WTC11 (cell line): ENCODE data around the gene KNSTRN. TPM values are rescaled to one million over a fixed set of nuclear protein-coding genes. Genes with fewer than 3 reads are reported as not detected.

ENCODE experiments used
- ATAC-seq: fragments of 200-7000 bp; cut with Tn5 transposase; 2 replicates; pipeline ENCODE4 v1.10.0; 2021; ENCODE audit warnings: mild to moderate bottlenecking, moderate library complexity
- CTCF ChIA-PET: fragments of 300-600 bp; sonication (Branson Sonifier 250); formaldehyde crosslinking; loops from one replicate; lab custom pipeline; 2021; ENCODE audit warnings: antibody characterized with exemption; lab: Charles Lee
- POLR2A ChIA-PET: fragments of 350-600 bp; sonication (Branson Sonifier 250); formaldehyde crosslinking; loops from one replicate; lab custom pipeline; 2021; ENCODE audit warnings: antibody characterized with exemption; lab: Charles Lee
- DNase-seq: peaks from one replicate; pipeline ENCODE4 v3.0.0; 2021; ENCODE audit warnings: low spot score
- H3K27ac Mint-ChIP-seq: 2 replicates; pipeline ENCODE4 v1.8.0; 2021; ENCODE audit warnings: mixed read lengths
- H3K27me3 Mint-ChIP-seq: 2 replicates; pipeline ENCODE4 v1.8.0; 2021; ENCODE audit warnings: low read depth, mild to moderate bottlenecking, moderate library complexity, mixed read lengths
- H3K36me3 Mint-ChIP-seq: 2 replicates; pipeline ENCODE4 v1.8.0; 2021; ENCODE audit warnings: mixed read lengths
- H3K4me1 Mint-ChIP-seq: 2 replicates; pipeline ENCODE4 v1.8.0; 2022; ENCODE audit warnings: mixed read lengths
- H3K4me3 Mint-ChIP-seq: 2 replicates; pipeline ENCODE4 v1.8.0; 2021; ENCODE audit warnings: mild to moderate bottlenecking, moderate library complexity, mixed read lengths
- H3K9me3 Mint-ChIP-seq: 2 replicates; pipeline ENCODE4 v1.8.0; 2021; ENCODE audit warnings: mixed read lengths
- ARID4B ChIP-seq: sonication (generic); formaldehyde crosslinking; IDR thresholded peaks from 2 replicates; pipeline ENCODE4 v1.8.0; 2023; ENCODE audit warnings: missing genetic modification reagents, mild to moderate bottlenecking, borderline replicate concordance
- CREM ChIP-seq: sonication (generic); formaldehyde crosslinking; IDR thresholded peaks from 2 replicates; pipeline ENCODE4 v1.8.1; 2022; ENCODE audit warnings: mild to moderate bottlenecking, missing genetic modification reagents, moderate library complexity
- E2F1 ChIP-seq: sonication (generic); formaldehyde crosslinking; IDR thresholded peaks from 2 replicates; pipeline ENCODE4 v1.8.0; 2022; ENCODE audit warnings: mild to moderate bottlenecking, missing genetic modification reagents
- E2F5 ChIP-seq: sonication (generic); formaldehyde crosslinking; IDR thresholded peaks from 2 replicates; pipeline ENCODE4 v1.8.1; 2022; ENCODE audit warnings: mild to moderate bottlenecking, moderate library complexity, missing genetic modification reagents
- ETV6 ChIP-seq: sonication (generic); formaldehyde crosslinking; IDR thresholded peaks from 2 replicates; pipeline ENCODE4 v1.8.1; 2022; ENCODE audit warnings: mild to moderate bottlenecking, missing genetic modification reagents
- FOXP1 ChIP-seq: sonication (generic); formaldehyde crosslinking; IDR thresholded peaks from 2 replicates; pipeline ENCODE4 v1.8.0; 2022; ENCODE audit warnings: missing genetic modification reagents, mild to moderate bottlenecking, moderate library complexity, borderline replicate concordance
- GTF2I ChIP-seq: fragments of 250-450 bp; sonication (Bioruptor Pico); conservative IDR thresholded peaks from 2 replicates; pipeline ENCODE4 v1.4.0; 2021; ENCODE audit warnings: mild to moderate bottlenecking
- IRF2 ChIP-seq: sonication (generic); formaldehyde crosslinking; IDR thresholded peaks from 2 replicates; pipeline ENCODE4 v1.8.0; 2022; ENCODE audit warnings: low read depth, missing genetic modification reagents, borderline replicate concordance
- KAT7 ChIP-seq: sonication (generic); formaldehyde crosslinking; IDR thresholded peaks from 2 replicates; pipeline ENCODE4 v1.8.1; 2023; ENCODE audit warnings: missing genetic modification reagents, mild to moderate bottlenecking, borderline replicate concordance
- PREB ChIP-seq: sonication (generic); formaldehyde crosslinking; IDR thresholded peaks from 2 replicates; pipeline ENCODE4 v1.8.1; 2022; ENCODE audit warnings: mild to moderate bottlenecking, missing genetic modification reagents, moderate library complexity, borderline replicate concordance
- PRRX2 ChIP-seq: fragments of 250-450 bp; sonication (Bioruptor Pico); IDR thresholded peaks from 2 replicates; pipeline ENCODE4 v1.8.0; 2021; ENCODE audit warnings: mild to moderate bottlenecking
- RORB ChIP-seq: fragments of 250-450 bp; sonication (Bioruptor Pico); IDR thresholded peaks from 2 replicates; pipeline ENCODE4 v1.9.0; 2021; ENCODE audit warnings: mild to moderate bottlenecking
- SMAD4 ChIP-seq: sonication (generic); formaldehyde crosslinking; IDR thresholded peaks from 2 replicates; pipeline ENCODE4 v1.8.0; 2022; ENCODE audit warnings: mild to moderate bottlenecking, missing genetic modification reagents
- SOX15 ChIP-seq: fragments of 250-450 bp; sonication (Bioruptor Pico); IDR thresholded peaks from 2 replicates; pipeline ENCODE4 v1.9.0; 2021; ENCODE audit warnings: mild to moderate bottlenecking
- SP1 ChIP-seq: sonication (generic); formaldehyde crosslinking; conservative IDR thresholded peaks from 2 replicates; pipeline ENCODE4 v1.8.1; 2022; ENCODE audit warnings: missing genetic modification reagents
- STAT6 ChIP-seq: sonication (generic); formaldehyde crosslinking; conservative IDR thresholded peaks from 2 replicates; pipeline ENCODE4 v1.8.1; 2023; ENCODE audit warnings: mild to moderate bottlenecking, low read depth, missing genetic modification reagents, moderate library complexity
- ZMAT4 ChIP-seq: fragments of 250-450 bp; sonication (Bioruptor Pico); IDR thresholded peaks from 2 replicates; pipeline ENCODE4 v1.9.0; 2021; ENCODE audit warnings: mild to moderate bottlenecking
- ZNF423 ChIP-seq: fragments of 250-450 bp; sonication (Bioruptor Pico); IDR thresholded peaks from 2 replicates; pipeline ENCODE4 v2.1.2; 2022; ENCODE audit warnings: mild to moderate bottlenecking, moderate library complexity
- total RNA-seq: library from RNA; stranded (reverse); gene quantifications from 3 replicates; pipeline ENCODE4 v1.2.3, GENCODE V29; 2021

Gene KNSTRN
- total RNA-seq, 1 experiment from 2014 or later: 73.4 TPM

GRCh38 chr15:40398413-40398873 is 15.9 kb downstream of the KNSTRN start:
- ATAC-seq: no peak
- H3K27me3 Mint-ChIP-seq: no peaks in the 10 kb centered on the region
- peaks cover 9% of the 10 kb centered on the region for H3K36me3 Mint-ChIP-seq
- no peak overlapping the region for H3K4me3 Mint-ChIP-seq
- H3K9me3 Mint-ChIP-seq: no peaks in the 10 kb centered on the region; the same call in 1 of the 2 replicates
- TF ChIP-seq E2F1 (CRISPR knock-in tag) (no peak), KAT7 (CRISPR knock-in tag) (no peak), CREM (CRISPR knock-in tag) (no peak), E2F5 (CRISPR knock-in tag) (no peak), IRF2 (CRISPR knock-in tag) (no peak), RORB (CRISPR knock-in tag) (no peak), SMAD4 (CRISPR knock-in tag) (no peak), PREB (CRISPR knock-in tag) (no peak), ZMAT4 (no peak), ZNF423 (CRISPR knock-in tag) (no peak), FOXP1 (no peak), ETV6 (CRISPR knock-in tag) (no peak), SOX15 (CRISPR knock-in tag) (no peak), STAT6 (no peak), GTF2I (no peak), SP1 (no peak), PRRX2 (CRISPR knock-in tag) (no peak), ARID4B (CRISPR knock-in tag) (no peak)
- ChIA-PET POLR2A (no interaction called here), CTCF (interaction anchor here (1.1 to 1.6 kb wide), 4 partner anchors 8 to 78 kb away, joined by 5 to 10 read pairs (median 6); partner anchors contain the start of gene IVD)
- H3K4me1 Mint-ChIP-seq: no peaks in the 10 kb centered on the region
- no peak for DNase-seq
- no peak overlapping the region for H3K27ac Mint-ChIP-seq
